ENCODE measurements around the gene WWC2.
A peak's percentile ranks its signal among the peaks of the same experiment; 100 is the strongest.

The WWC2 gene

GRCh38 chr4:183342541-183343533 is 243.8 kb downstream of the WWC2 start:
- Mint-ChIP-seq H3K27ac (no peak overlapping the region), H3K36me3 (ENCODE audit: low read depth) (no peaks in the 10 kb centered on the region), H3K4me3 (no peak overlapping the region), H3K27me3 (ENCODE audit: low read depth, poor library complexity) (peaks cover 11% of the 10 kb centered on the region), H3K9me3 (peaks cover 4% of the 10 kb centered on the region), H3K4me1 (peaks cover 15% of the 10 kb centered on the region)
- no peak for TF ChIP-seq CTCF (IDR thresholded peaks at IDR 0.05)
- DNase-seq = no peak

GRCh38 chr4:183343730-183344129 is 244.7 kb downstream of the WWC2 start:
- no peak for TF ChIP-seq CTCF (IDR thresholded peaks at IDR 0.05)
- DNase-seq = no peak
- H3K9me3 Mint-ChIP-seq = no peaks in the 10 kb centered on the region
- no peak overlapping the region for H3K27ac Mint-ChIP-seq
- peaks cover 15% of the 10 kb centered on the region for H3K4me1 Mint-ChIP-seq
- H3K36me3 Mint-ChIP-seq (ENCODE audit: low read depth) = no peaks in the 10 kb centered on the region
- H3K4me3 Mint-ChIP-seq = no peak overlapping the region
- H3K27me3 Mint-ChIP-seq (ENCODE audit: low read depth, poor library complexity) = peaks cover 16% of the 10 kb centered on the region

- H3K27ac Mint-ChIP-seq = peak overlapping the region; percentile 81
- no peak for TF ChIP-seq CTCF (IDR thresholded peaks at IDR 0.05)
- no peak for DNase-seq
- no peaks in the 10 kb centered on the region for H3K9me3 Mint-ChIP-seq
- H3K27me3 Mint-ChIP-seq (ENCODE audit: low read depth, poor library complexity) = peaks cover 12% of the 10 kb centered on the region
- H3K4me1 Mint-ChIP-seq = peaks cover 15% of the 10 kb centered on the region
- H3K36me3 Mint-ChIP-seq (ENCODE audit: low read depth) = no peaks in the 10 kb centered on the region
- no peak overlapping the region for H3K4me3 Mint-ChIP-seq
These were observed 245.6 kb downstream of the WWC2 start for GRCh38 chr4:183344523-183345255.

GRCh38 chr4:183345261-183345660 is 246.2 kb downstream of the WWC2 start:
- peaks cover 13% of the 10 kb centered on the region for H3K27me3 Mint-ChIP-seq (ENCODE audit: low read depth, poor library complexity)
- no peaks in the 10 kb centered on the region for H3K36me3 Mint-ChIP-seq (ENCODE audit: low read depth)
- peak overlapping the region; percentile 87 for H3K27ac Mint-ChIP-seq
- no peaks in the 10 kb centered on the region for H3K9me3 Mint-ChIP-seq
- DNase-seq = no peak
- H3K4me1 Mint-ChIP-seq = peaks cover 16% of the 10 kb centered on the region
- H3K4me3 Mint-ChIP-seq = peak overlapping the region; percentile 3
- no peak for TF ChIP-seq CTCF (IDR thresholded peaks at IDR 0.05)

GRCh38 chr4:183347146-183347545 is 248.1 kb downstream of the WWC2 start:
- Mint-ChIP-seq H3K27ac (no peak overlapping the region), H3K4me1 (peaks cover 33% of the 10 kb centered on the region), H3K27me3 (ENCODE audit: low read depth, poor library complexity) (peaks cover 16% of the 10 kb centered on the region), H3K4me3 (no peak overlapping the region), H3K36me3 (ENCODE audit: low read depth) (no peaks in the 10 kb centered on the region), H3K9me3 (no peaks in the 10 kb centered on the region)
- DNase-seq = no peak
- TF ChIP-seq CTCF (IDR thresholded peaks at IDR 0.05) = no peak

Measured in nephron progenitor cell (in vitro differentiated cells).